B cell (primary cell): ENCODE results near the gene CASZ1. TPM values are rescaled to one million over a fixed set of nuclear protein-coding genes. Genes with fewer than 3 reads are reported as not detected.

Experiments used
- ATAC-seq: fragments of 200-7000 bp; cut with Tn5 transposase; one replicate; pipeline ENCODE4 v1.10.0; 2021; ENCODE audit warnings: low read depth, mild to moderate bottlenecking, moderate number of reproducible peaks, moderate library complexity
- CTCF ChIA-PET: fragments of 350-600 bp; sonication (Branson Sonifier 250); formaldehyde crosslinking; loops from one replicate; lab custom pipeline; 2021; ENCODE audit warnings: antibody characterized with exemption, inconsistent platforms; lab: Charles Lee
- POLR2A ChIA-PET: fragments of 350-600 bp; sonication (Branson Sonifier 250); formaldehyde crosslinking; loops from one replicate; lab custom pipeline; 2021; ENCODE audit warnings: antibody characterized with exemption; lab: Charles Lee
- DNase-seq: peaks from one replicate; pipeline ENCODE4 v3.0.0; 2013
- H2AFZ ChIP-seq: 2 replicates; pipeline ENCODE4 v1.6.1; 2012; ENCODE audit warnings: mild to moderate bottlenecking, low read depth, low read length; ENCODE audit not compliant: insufficient read depth, poor library complexity, severe bottlenecking
- H3K27ac ChIP-seq, 2 donors: 1 replicate in 1 of 2; 2 replicates in 1 of 2; pipeline ENCODE4 v1.5.1; 2012 to 2013; ENCODE audit warnings: low read length in 2 of 2, mild to moderate bottlenecking in 2 of 2, moderate library complexity in 1 of 2
- H3K27me3 ChIP-seq, 4 experiments: fragments of 200-600 bp in 1 of 4; sonication (generic) in 1 of 4; replicated peaks in 1 of 4; 1 replicate in 2 of 4; 2 replicates in 2 of 4; pipeline versions ENCODE4 v1.6.1 to v1.7.0; 2013 to 2016; ENCODE audit warnings: low read length in 3 of 4, mild to moderate bottlenecking in 2 of 4, mixed read lengths in 1 of 4, moderate library complexity in 1 of 4; ENCODE audit not compliant: insufficient read depth in 4 of 4, control insufficient read depth in 3 of 4; ENCODE audit errors: control extremely low read depth in 1 of 4
- H3K36me3 ChIP-seq, 2 experiments: replicated peaks in 1 of 2; 1 replicate in 1 of 2; 2 replicates in 1 of 2; pipeline versions ENCODE4 v1.6.1 to v1.7.1; 2013; ENCODE audit warnings: low read length in 1 of 2; ENCODE audit not compliant: insufficient read depth in 2 of 2, control insufficient read depth in 1 of 2; ENCODE audit errors: control extremely low read depth in 1 of 2, extremely low read depth in 1 of 2
- H3K4me1 ChIP-seq, 2 donors: fragments of 200-600 bp in 1 of 2; sonication (generic) in 1 of 2; 1 replicate in 1 of 2; 2 replicates in 1 of 2; pipeline versions ENCODE4 v1.5.1 to v1.6.1; 2013 to 2017; ENCODE audit warnings: low read length in 2 of 2; ENCODE audit not compliant: control insufficient read depth in 2 of 2, insufficient read depth in 2 of 2
- H3K4me2 ChIP-seq: replicated peaks from 2 replicates; pipeline ENCODE3; 2012; ENCODE audit warnings: mild to moderate bottlenecking, low read depth, low read length; ENCODE audit not compliant: poor library complexity, severe bottlenecking
- H3K4me3 ChIP-seq, 5 experiments: fragments of 200-600 bp in 1 of 5; sonication (generic) in 1 of 5; 1 replicate in 3 of 5; 2 replicates in 2 of 5; pipeline versions ENCODE4 v1.5.1 to v1.7.0; 2011 to 2016; ENCODE audit warnings: low read length in 4 of 5, mild to moderate bottlenecking in 4 of 5, low read depth in 2 of 5, control low read depth in 1 of 5, moderate library complexity in 1 of 5; ENCODE audit not compliant: insufficient read depth in 1 of 5; ENCODE audit errors: control extremely low read depth in 1 of 5, extremely low read depth in 1 of 5
- H3K79me2 ChIP-seq: fragments of 200-600 bp; sonication (generic); one replicate; pipeline ENCODE4 v1.6.0; 2016; ENCODE audit warnings: low read length; ENCODE audit not compliant: control insufficient read depth, insufficient read depth
- H3K9ac ChIP-seq: fragments of 200-600 bp; sonication (generic); 2 replicates; pipeline ENCODE4 v1.6.1; 2017; ENCODE audit warnings: mild to moderate bottlenecking, low read length, moderate library complexity
- H3K9me3 ChIP-seq, 3 donors: one replicate each; pipeline versions ENCODE4 v1.6.1 to v1.7.1; 2013; ENCODE audit warnings: low read length in 2 of 3; ENCODE audit not compliant: control insufficient read depth in 2 of 3, insufficient read depth in 1 of 3; ENCODE audit errors: control extremely low read depth in 1 of 3
- H4K20me1 ChIP-seq: 2 replicates; pipeline ENCODE4 v1.6.0; 2012; ENCODE audit warnings: mild to moderate bottlenecking, low read length; ENCODE audit not compliant: insufficient read depth, control insufficient read depth, poor library complexity, severe bottlenecking
- H3K27ac Mint-ChIP-seq: one replicate; pipeline ENCODE4 v1.8.0; 2021; ENCODE audit warnings: mixed read lengths
- H3K27me3 Mint-ChIP-seq: one replicate; pipeline ENCODE4 v1.8.0; 2021; ENCODE audit warnings: mixed read lengths
- H3K4me1 Mint-ChIP-seq: one replicate; pipeline ENCODE4 v1.8.0; 2021; ENCODE audit warnings: mixed read lengths
- H3K4me3 Mint-ChIP-seq: one replicate; pipeline ENCODE4 v1.8.0; 2021; ENCODE audit warnings: mixed read lengths
- H3K9me3 Mint-ChIP-seq: one replicate; pipeline ENCODE4 v1.8.0; 2022; ENCODE audit warnings: mixed read lengths; ENCODE audit not compliant: insufficient read depth
- EZH2 ChIP-seq: IDR thresholded peaks from 2 replicates; pipeline ENCODE4 v1.6.1; 2012; ENCODE audit warnings: borderline replicate concordance, low read depth, mild to moderate bottlenecking, moderate library complexity, low read length; ENCODE audit not compliant: insufficient read depth, poor library complexity, severe bottlenecking
- WGBS: methylation state at CpG from one replicate; pipeline ENCODE4 v1.1.5; 2013; ENCODE audit warnings: missing lambda C conversion rate; ENCODE audit not compliant: insufficient coverage; 5-methylcytosine and 5-hydroxymethylcytosine counted together
- intact Hi-C: fragments of 100-400 bp; cut with micrococcal nuclease; formaldehyde crosslinking; loops from one replicate; pipeline ENCODE4 v1.10.0; 2022
- polyA plus RNA-seq: library from polyadenylated mRNA; depleted of rRNA; stranded (reverse); fragments of >200 nt; gene quantifications from 2 replicates; pipeline ENCODE4 v1.2.3, GENCODE V29; 2012
- total RNA-seq, 2 donors: library from RNA; stranded (reverse); fragments of 120-200 nt in 1 of 2; gene quantifications; 1 replicate in 1 of 2; 2 replicates in 1 of 2; pipeline versions ENCODE4 v1.2.3 to v1.2.4, GENCODE V29; 2013 to 2022
- TF ChIP-seq, protein P1 (sequence below): fragments of 200-600 bp; IDR thresholded peaks from one replicate; pipeline ENCODE4 v1.8.0; 2022; ENCODE audit warnings: antibody characterized with exemption, mild to moderate bottlenecking

The CASZ1 gene
- total and polyA plus RNA-seq, 2 donors (not counting 1 experiment from before 2014, with no cell fraction given), result 9.5 to 27.2 TPM

DNA sequence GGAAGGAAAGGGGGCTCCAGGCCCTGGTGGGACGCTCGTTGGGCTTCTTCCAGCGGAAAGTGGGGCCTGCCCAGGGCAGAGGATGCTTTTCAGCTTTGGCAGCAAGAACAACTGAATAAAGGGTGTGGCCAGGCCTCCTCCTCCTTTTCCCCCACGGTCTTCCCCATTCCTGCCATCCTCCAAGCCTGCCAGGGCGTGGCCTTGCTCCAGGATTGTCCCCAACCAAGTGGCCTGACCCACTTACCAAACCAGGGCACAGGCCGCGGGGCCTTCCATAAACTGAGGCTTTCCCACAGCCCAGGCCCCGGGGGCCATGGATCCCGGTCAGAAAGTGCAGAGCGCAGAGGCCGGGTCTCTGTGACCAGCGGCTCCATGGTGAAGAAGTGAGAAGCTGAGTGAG, 33.6 kb downstream of the CASZ1 start:
- intact Hi-C loops, result no loop called here
- H3K9me3 ChIP-seq, result no peaks in the 10 kb centered on the region
- no peak overlapping the region for H3K4me3 ChIP-seq
- peaks cover 5% of the 10 kb centered on the region for H3K27me3 Mint-ChIP-seq
- no peak overlapping the region for H2AFZ ChIP-seq
- peaks cover 3% of the 10 kb centered on the region for H3K4me1 Mint-ChIP-seq
- no peak overlapping the region for H3K9ac ChIP-seq
- no peaks in the 10 kb centered on the region for H3K27me3 ChIP-seq
- no peaks in the 10 kb centered on the region for H3K9me3 Mint-ChIP-seq
- no peak overlapping the region for H3K27ac ChIP-seq
- H3K36me3 ChIP-seq, result no peaks in the 10 kb centered on the region
- ChIA-PET CTCF (no interaction called here), POLR2A (no interaction called here)
- no peak overlapping the region for H3K4me3 Mint-ChIP-seq
- no peak for DNase-seq
- WGBS, result 97% methylated on average over 7 of the region's 12 CpGs
- H3K27ac Mint-ChIP-seq, result no peak overlapping the region
- no peaks in the 10 kb centered on the region for H3K4me1 ChIP-seq
- TF ChIP-seq, protein P1, sequence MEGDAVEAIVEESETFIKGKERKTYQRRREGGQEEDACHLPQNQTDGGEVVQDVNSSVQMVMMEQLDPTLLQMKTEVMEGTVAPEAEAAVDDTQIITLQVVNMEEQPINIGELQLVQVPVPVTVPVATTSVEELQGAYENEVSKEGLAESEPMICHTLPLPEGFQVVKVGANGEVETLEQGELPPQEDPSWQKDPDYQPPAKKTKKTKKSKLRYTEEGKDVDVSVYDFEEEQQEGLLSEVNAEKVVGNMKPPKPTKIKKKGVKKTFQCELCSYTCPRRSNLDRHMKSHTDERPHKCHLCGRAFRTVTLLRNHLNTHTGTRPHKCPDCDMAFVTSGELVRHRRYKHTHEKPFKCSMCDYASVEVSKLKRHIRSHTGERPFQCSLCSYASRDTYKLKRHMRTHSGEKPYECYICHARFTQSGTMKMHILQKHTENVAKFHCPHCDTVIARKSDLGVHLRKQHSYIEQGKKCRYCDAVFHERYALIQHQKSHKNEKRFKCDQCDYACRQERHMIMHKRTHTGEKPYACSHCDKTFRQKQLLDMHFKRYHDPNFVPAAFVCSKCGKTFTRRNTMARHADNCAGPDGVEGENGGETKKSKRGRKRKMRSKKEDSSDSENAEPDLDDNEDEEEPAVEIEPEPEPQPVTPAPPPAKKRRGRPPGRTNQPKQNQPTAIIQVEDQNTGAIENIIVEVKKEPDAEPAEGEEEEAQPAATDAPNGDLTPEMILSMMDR, result no peak
- TF ChIP-seq EZH2, result no peak
- H3K79me2 ChIP-seq, result no peaks in the 10 kb centered on the region
- no peak for ATAC-seq
- H3K4me2 ChIP-seq, result no peak overlapping the region
- H4K20me1 ChIP-seq, result no peaks in the 10 kb centered on the region

GRCh38 chr1:10762153-10762523, 34.3 kb downstream of the CASZ1 start:
- Histone ChIP-seq H4K20me1 (no peaks in the 10 kb centered on the region), H3K9ac (no peak overlapping the region), H3K4me3 (no peak overlapping the region), H3K27ac (no peak overlapping the region), H3K36me3 (no peaks in the 10 kb centered on the region), H3K9me3 (no peaks in the 10 kb centered on the region), H3K27me3 (no peaks in the 10 kb centered on the region), H3K4me1 (no peaks in the 10 kb centered on the region), H2AFZ (no peak overlapping the region), H3K79me2 (no peaks in the 10 kb centered on the region), H3K4me2 (no peak overlapping the region)
- H3K27me3 Mint-ChIP-seq, result peaks cover 7% of the 10 kb centered on the region
- H3K4me1 Mint-ChIP-seq, result peaks cover 3% of the 10 kb centered on the region
- intact Hi-C loops, result no loop called here
- H3K27ac Mint-ChIP-seq, result no peak overlapping the region
- CTCF ChIA-PET, result no interaction called here
- H3K9me3 Mint-ChIP-seq, result no peaks in the 10 kb centered on the region
- no peak overlapping the region for H3K4me3 Mint-ChIP-seq
- no peak for DNase-seq
- ATAC-seq, result no peak
- WGBS, result 20% methylated on average over 1 of the region's 6 CpGs
- TF ChIP-seq, protein P1, result no peak
- TF ChIP-seq EZH2, result no peak
- POLR2A ChIA-PET, result no interaction called here
